Astrocyte (in vitro differentiated cells and primary cell): Measurements from ENCODE around the gene BFAR. TPM values are rescaled to one million over a fixed set of nuclear protein-coding genes. Genes with fewer than 3 reads are reported as not detected.

Experiments
- DNase-seq: peaks from one replicate; pipeline ENCODE4 v3.0.0-alpha.2; 2010; ENCODE audit warnings: low read depth
- FAIRE-seq: peaks from 2 replicates; lab custom pipeline; 2011; peaks lifted over from hg19 to GRCh38; lab: Jason Lieb, UNC
- H2AFZ ChIP-seq: 2 replicates; pipeline ENCODE4 v1.6.0; 2012; ENCODE audit warnings: low read depth, low read length, inconsistent platforms
- H3K27ac ChIP-seq: 2 replicates; pipeline ENCODE4 v1.5.1; 2011; ENCODE audit warnings: low read depth, low read length, inconsistent platforms
- H3K27me3 ChIP-seq: 2 replicates; pipeline ENCODE4 v1.6.0; 2011; ENCODE audit warnings: low read length, inconsistent platforms; ENCODE audit not compliant: insufficient read depth
- H3K36me3 ChIP-seq: 2 replicates; pipeline ENCODE4 v1.5.1; 2011; ENCODE audit warnings: low read length, inconsistent platforms; ENCODE audit not compliant: insufficient read depth
- H3K4me1 ChIP-seq: 2 replicates; pipeline ENCODE4 v1.5.1; 2011; ENCODE audit warnings: low read length, inconsistent platforms; ENCODE audit not compliant: insufficient read depth
- H3K4me2 ChIP-seq: 2 replicates; pipeline ENCODE4 v1.6.0; 2012; ENCODE audit warnings: low read length, inconsistent platforms
- H3K4me3 ChIP-seq: 2 replicates; pipeline ENCODE4 v1.5.1; 2011; ENCODE audit warnings: low read depth, mild to moderate bottlenecking, low read length, inconsistent platforms; ENCODE audit not compliant: insufficient read depth
- H3K79me2 ChIP-seq: 2 replicates; pipeline ENCODE4 v1.6.0; 2012; ENCODE audit warnings: mild to moderate bottlenecking, low read length, inconsistent platforms; ENCODE audit not compliant: insufficient read depth
- H3K9ac ChIP-seq: 2 replicates; pipeline ENCODE4 v1.6.0; 2012; ENCODE audit warnings: mild to moderate bottlenecking, low read length, inconsistent platforms
- H3K9me3 ChIP-seq: 2 replicates; pipeline ENCODE4 v1.5.1; 2012; ENCODE audit warnings: low read depth, mild to moderate bottlenecking, low read length, inconsistent platforms; ENCODE audit not compliant: insufficient read depth
- H4K20me1 ChIP-seq: 2 replicates; pipeline ENCODE4 v1.6.0; 2012; ENCODE audit warnings: low read length, inconsistent platforms; ENCODE audit not compliant: insufficient read depth
- H3K27ac Mint-ChIP-seq: one replicate; pipeline ENCODE4 v1.8.0; 2021; ENCODE audit warnings: mild to moderate bottlenecking, mixed read lengths; ENCODE audit not compliant: unreplicated experiment
- H3K27me3 Mint-ChIP-seq: one replicate; pipeline ENCODE4 v1.8.0; 2021; ENCODE audit warnings: low read depth, mixed read lengths; ENCODE audit not compliant: unreplicated experiment
- H3K36me3 Mint-ChIP-seq: one replicate; pipeline ENCODE4 v1.8.0; 2021; ENCODE audit warnings: low read depth, mixed read lengths; ENCODE audit not compliant: unreplicated experiment
- H3K4me1 Mint-ChIP-seq: one replicate; pipeline ENCODE4 v1.8.0; 2021; ENCODE audit warnings: low read depth, mixed read lengths; ENCODE audit not compliant: unreplicated experiment
- H3K4me3 Mint-ChIP-seq: one replicate; pipeline ENCODE4 v1.8.0; 2021; ENCODE audit warnings: mild to moderate bottlenecking, moderate library complexity, mixed read lengths; ENCODE audit not compliant: unreplicated experiment
- H3K9me3 Mint-ChIP-seq: one replicate; pipeline ENCODE4 v1.8.0; 2021; ENCODE audit warnings: mild to moderate bottlenecking, mixed read lengths; ENCODE audit not compliant: unreplicated experiment
- EZH2 ChIP-seq: IDR thresholded peaks from 2 replicates; pipeline ENCODE4 v1.6.1; 2012; ENCODE audit warnings: mild to moderate bottlenecking, low read length, inconsistent platforms; ENCODE audit not compliant: insufficient read depth
- total RNA-seq: library from RNA; stranded (reverse); gene quantifications from 2 replicates; pipeline ENCODE4 v1.2.1, GENCODE V29; 2021
- TF ChIP-seq, protein P1 (sequence below): IDR thresholded peaks from 2 replicates; pipeline ENCODE4 v1.5.1; 2011; ENCODE audit warnings: low read depth, mild to moderate bottlenecking, inconsistent platforms, low read length, moderate library complexity; ENCODE audit not compliant: insufficient read depth

BFAR gene
- total RNA-seq, 1 donor from 2014 or later: 93.7 TPM

DNA sequence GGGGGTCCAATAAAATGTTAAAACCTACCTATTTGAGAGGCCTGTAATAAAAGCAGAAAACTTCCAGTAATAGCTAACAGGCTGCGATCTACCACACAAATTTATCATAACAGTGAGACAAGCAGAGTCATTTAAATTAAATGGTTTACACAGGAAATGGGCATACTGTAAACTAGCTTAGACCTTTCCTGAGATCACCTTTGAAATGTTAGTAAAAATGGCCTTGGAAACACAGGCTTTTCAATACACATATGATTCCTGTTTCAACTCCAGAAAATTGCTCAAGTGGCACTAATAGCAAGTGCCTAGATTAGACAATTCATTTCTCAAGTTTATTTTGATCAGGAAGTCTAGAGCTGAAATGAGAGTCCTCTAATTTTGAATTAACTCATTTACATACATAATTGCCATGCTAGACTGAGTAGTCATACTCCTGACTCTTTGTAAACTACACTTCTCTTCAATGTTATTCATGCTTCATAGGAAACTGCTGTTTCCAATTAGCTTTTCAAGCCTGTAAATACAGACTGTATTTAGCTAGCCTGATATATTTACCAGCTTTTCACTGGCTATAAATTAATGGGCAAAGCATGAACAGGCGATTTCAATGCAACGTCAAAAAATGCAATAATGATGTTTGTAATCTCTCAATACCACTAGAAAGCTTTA is 46.0 kb upstream of the BFAR start:
- no peak overlapping the region for H3K27ac ChIP-seq
- H3K9me3 Mint-ChIP-seq: no peaks in the 10 kb centered on the region
- no peak overlapping the region for H3K4me2 ChIP-seq
- H3K27ac Mint-ChIP-seq: no peak overlapping the region
- H3K4me1 ChIP-seq: no peaks in the 10 kb centered on the region
- no peaks in the 10 kb centered on the region for H3K79me2 ChIP-seq
- H3K9ac ChIP-seq: no peak overlapping the region
- no peaks in the 10 kb centered on the region for H3K27me3 ChIP-seq
- H3K9me3 ChIP-seq: no peaks in the 10 kb centered on the region
- no peak for FAIRE-seq
- no peaks in the 10 kb centered on the region for H4K20me1 ChIP-seq
- DNase-seq: no peak
- peaks cover 17% of the 10 kb centered on the region for H3K36me3 Mint-ChIP-seq
- H3K4me1 Mint-ChIP-seq: no peaks in the 10 kb centered on the region
- H3K27me3 Mint-ChIP-seq: no peaks in the 10 kb centered on the region
- peaks cover 30% of the 10 kb centered on the region for H3K36me3 ChIP-seq
- no peak overlapping the region for H3K4me3 Mint-ChIP-seq
- no peak overlapping the region for H2AFZ ChIP-seq
- H3K4me3 ChIP-seq: no peak overlapping the region
- TF ChIP-seq, protein P1, sequence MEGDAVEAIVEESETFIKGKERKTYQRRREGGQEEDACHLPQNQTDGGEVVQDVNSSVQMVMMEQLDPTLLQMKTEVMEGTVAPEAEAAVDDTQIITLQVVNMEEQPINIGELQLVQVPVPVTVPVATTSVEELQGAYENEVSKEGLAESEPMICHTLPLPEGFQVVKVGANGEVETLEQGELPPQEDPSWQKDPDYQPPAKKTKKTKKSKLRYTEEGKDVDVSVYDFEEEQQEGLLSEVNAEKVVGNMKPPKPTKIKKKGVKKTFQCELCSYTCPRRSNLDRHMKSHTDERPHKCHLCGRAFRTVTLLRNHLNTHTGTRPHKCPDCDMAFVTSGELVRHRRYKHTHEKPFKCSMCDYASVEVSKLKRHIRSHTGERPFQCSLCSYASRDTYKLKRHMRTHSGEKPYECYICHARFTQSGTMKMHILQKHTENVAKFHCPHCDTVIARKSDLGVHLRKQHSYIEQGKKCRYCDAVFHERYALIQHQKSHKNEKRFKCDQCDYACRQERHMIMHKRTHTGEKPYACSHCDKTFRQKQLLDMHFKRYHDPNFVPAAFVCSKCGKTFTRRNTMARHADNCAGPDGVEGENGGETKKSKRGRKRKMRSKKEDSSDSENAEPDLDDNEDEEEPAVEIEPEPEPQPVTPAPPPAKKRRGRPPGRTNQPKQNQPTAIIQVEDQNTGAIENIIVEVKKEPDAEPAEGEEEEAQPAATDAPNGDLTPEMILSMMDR: no peak
- TF ChIP-seq EZH2: no peak

DNA sequence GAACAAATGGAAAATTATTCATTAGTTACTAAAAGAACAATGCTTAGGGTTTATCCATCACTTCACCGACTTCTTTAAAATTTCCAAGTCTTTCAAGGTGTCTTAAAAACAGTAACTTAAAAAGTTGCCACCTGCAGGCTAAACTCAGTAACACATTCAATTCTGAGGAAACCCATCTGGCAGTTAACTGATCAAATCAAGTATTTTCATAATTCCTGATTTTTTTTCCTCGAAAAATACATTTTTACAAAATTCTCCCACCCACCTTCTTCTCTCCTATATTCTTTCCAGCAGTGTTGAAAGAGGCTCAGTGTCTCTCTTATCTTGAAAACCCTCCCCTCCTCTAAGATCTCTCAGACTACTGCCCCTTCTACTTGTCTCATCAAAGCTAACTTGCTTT is 32.6 kb upstream of the BFAR start:
- FAIRE-seq (no peak), DNase-seq (peak; percentile 11)
- Histone ChIP-seq H3K27ac (no peak overlapping the region), H3K27me3 (no peaks in the 10 kb centered on the region), H3K79me2 (no peaks in the 10 kb centered on the region), H3K36me3 (peaks cover 16% of the 10 kb centered on the region), H2AFZ (no peak overlapping the region), H3K4me1 (no peaks in the 10 kb centered on the region), H3K4me3 (no peak overlapping the region), H3K9ac (no peak overlapping the region), H3K9me3 (no peaks in the 10 kb centered on the region), H4K20me1 (no peaks in the 10 kb centered on the region), H3K4me2 (no peak overlapping the region)
- H3K27ac Mint-ChIP-seq: no peak overlapping the region
- no peak for TF ChIP-seq EZH2
- TF ChIP-seq, protein P1: peak; percentile 38
- H3K36me3 Mint-ChIP-seq: peaks cover 18% of the 10 kb centered on the region
- H3K9me3 Mint-ChIP-seq: peaks cover 2% of the 10 kb centered on the region
- no peak overlapping the region for H3K4me3 Mint-ChIP-seq
- no peaks in the 10 kb centered on the region for H3K4me1 Mint-ChIP-seq
- no peaks in the 10 kb centered on the region for H3K27me3 Mint-ChIP-seq

DNA sequence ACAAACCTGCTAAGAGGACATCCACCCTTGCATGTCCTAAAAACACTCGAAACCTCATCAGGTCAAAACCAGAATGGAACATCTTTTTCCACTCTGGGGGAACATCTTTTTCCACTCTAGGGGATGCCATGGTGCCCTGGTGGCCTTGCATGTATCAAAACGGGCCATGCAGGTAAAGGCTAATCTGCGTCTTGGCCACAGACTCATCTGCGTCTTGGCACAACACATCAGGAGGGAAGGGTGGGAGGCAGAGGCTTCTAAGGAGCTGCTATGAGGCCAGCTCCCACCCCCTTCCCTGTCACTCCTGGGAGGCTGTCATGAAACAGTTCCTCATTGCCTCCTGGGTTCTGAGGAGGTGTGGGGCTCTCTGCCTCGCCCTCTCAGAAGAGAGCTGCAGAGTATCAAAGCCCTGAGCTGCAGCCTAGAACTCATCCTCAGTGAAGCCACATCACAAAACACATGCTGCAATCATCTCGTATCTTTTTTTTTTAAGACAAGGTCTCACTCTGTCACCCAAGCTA is 30.2 kb upstream of the BFAR start:
- H3K27ac Mint-ChIP-seq: no peak overlapping the region

More for the DNA sequence above, 30.2 kb upstream of the BFAR start:
- H3K27me3 Mint-ChIP-seq: no peaks in the 10 kb centered on the region
- Histone ChIP-seq H4K20me1 (no peaks in the 10 kb centered on the region), H3K36me3 (peaks cover 21% of the 10 kb centered on the region), H3K4me3 (no peak overlapping the region), H3K9me3 (no peaks in the 10 kb centered on the region), H3K27me3 (no peaks in the 10 kb centered on the region), H3K79me2 (no peaks in the 10 kb centered on the region), H3K4me2 (no peak overlapping the region), H2AFZ (no peak overlapping the region), H3K4me1 (no peaks in the 10 kb centered on the region), H3K9ac (no peak overlapping the region), H3K27ac (no peak overlapping the region)
- FAIRE-seq (no peak), DNase-seq (no peak)
- peaks cover 2% of the 10 kb centered on the region for H3K9me3 Mint-ChIP-seq
- peaks cover 19% of the 10 kb centered on the region for H3K36me3 Mint-ChIP-seq
- H3K4me3 Mint-ChIP-seq: no peak overlapping the region
- no peaks in the 10 kb centered on the region for H3K4me1 Mint-ChIP-seq
- TF ChIP-seq, protein P1: no peak
- no peak for TF ChIP-seq EZH2
